Sigmoid colon (tissue), 3 donors: Measurements from ENCODE around the gene SLC13A4.

Experiments
- CTCF ChIP-seq, 4 experiments: fragments of 450-650 bp in 3 of 4; fragments of 200-600 bp in 1 of 4; IDR thresholded peaks; one replicate each; pipeline ENCODE4 v1.5.1; 2016 to 2019; ENCODE audit warnings: antibody characterized with exemption in 4 of 4, mild to moderate bottlenecking in 3 of 4, moderate library complexity in 2 of 4
- POLR2A ChIP-seq, 2 donors: fragments of 450-650 bp; IDR thresholded peaks; one replicate each; pipeline ENCODE4 v1.6.1; 2016; ENCODE audit warnings: antibody characterized with exemption in 2 of 2, mild to moderate bottlenecking in 2 of 2, moderate library complexity in 2 of 2

- TF ChIP-seq CTCF (IDR thresholded peaks at IDR 0.05) (no peak), POLR2A (IDR thresholded peaks at IDR 0.05) (no peak)
These were observed 9.1 kb downstream of the SLC13A4 start for GRCh38 chr7:135718794-135719437.
